HepG2 (cell line): ENCODE data around the gene POGLUT2. TPM values are rescaled to one million over a fixed set of nuclear protein-coding genes. Genes with fewer than 3 reads are reported as not detected.

Source experiments
- BCL6 ChIP-seq: IDR thresholded peaks from 2 replicates; pipeline ENCODE4 v1.6.1; 2016; ENCODE audit warnings: missing genetic modification reagents, missing compliant biosample characterization
- HMG20A ChIP-seq: IDR thresholded peaks from 2 replicates; pipeline ENCODE4 v1.6.1; 2016; ENCODE audit warnings: borderline replicate concordance
- KIAA2018 ChIP-seq: sonication (generic); formaldehyde crosslinking; IDR thresholded peaks from 2 replicates; pipeline ENCODE4 v1.5.0; 2020; ENCODE audit warnings: mild to moderate bottlenecking, missing genetic modification reagents, borderline replicate concordance
- KLF15 ChIP-seq: sonication (generic); formaldehyde crosslinking; IDR thresholded peaks from 2 replicates; pipeline ENCODE4 v1.8.1; 2023; ENCODE audit warnings: borderline replicate concordance, mild to moderate bottlenecking, inconsistent platforms, missing genetic modification reagents, mixed read lengths
- MIER2 ChIP-seq: IDR thresholded peaks from 2 replicates; pipeline ENCODE4 v1.6.1; 2016; ENCODE audit warnings: missing biosample characterization, missing genetic modification reagents
- MLLT10 ChIP-seq: sonication (generic); formaldehyde crosslinking; IDR thresholded peaks from 2 replicates; pipeline ENCODE4 v1.4.0; 2020; ENCODE audit warnings: missing genetic modification reagents
- NFE2 ChIP-seq: sonication (generic); formaldehyde crosslinking; IDR thresholded peaks from 2 replicates; pipeline ENCODE4 v1.4.0; 2020; ENCODE audit warnings: missing genetic modification reagents
- SMYD3 ChIP-seq: sonication (generic); formaldehyde crosslinking; IDR thresholded peaks from 2 replicates; pipeline ENCODE4 v1.8.1; 2023; ENCODE audit warnings: mild to moderate bottlenecking, missing genetic modification reagents
- TEF ChIP-seq: sonication (generic); formaldehyde crosslinking; IDR thresholded peaks from 2 replicates; pipeline ENCODE4 v1.5.0; 2020; ENCODE audit warnings: missing genetic modification reagents
- ZBTB20 ChIP-seq: sonication (generic); formaldehyde crosslinking; IDR thresholded peaks from 2 replicates; pipeline ENCODE4 v1.8.1; 2023; ENCODE audit warnings: missing genetic modification reagents, low read depth, mild to moderate bottlenecking, borderline replicate concordance
- ZMAT3 ChIP-seq: sonication (generic); formaldehyde crosslinking; conservative IDR thresholded peaks from 2 replicates; pipeline ENCODE4 v1.7.0; 2021; ENCODE audit warnings: missing genetic modification reagents
- ZNF234 ChIP-seq: sonication (generic); formaldehyde crosslinking; conservative IDR thresholded peaks from 2 replicates; pipeline ENCODE4 v1.5.1; 2020; ENCODE audit warnings: mild to moderate bottlenecking, missing genetic modification reagents
- ZNF256 ChIP-seq: sonication (generic); formaldehyde crosslinking; conservative IDR thresholded peaks from 2 replicates; pipeline ENCODE4 v1.4.0; 2020; ENCODE audit warnings: missing genetic modification reagents
- polyA plus RNA-seq, 8 experiments: library from polyadenylated mRNA; depleted of rRNA in 3 of 8; stranded (reverse) in 7 of 8; unstranded in 1 of 8; fragments of >200 nt; fragmentation: Illumina TruSeq in 4 of 8; extraction: Trizol in 4 of 8; gene quantifications; 2 replicates each; pipeline versions ENCODE4 v1.2.1 to v1.2.3, GENCODE V29; 2011 to 2016; ENCODE audit warnings: low read depth in 4 of 8, missing spikeins in 1 of 8, mixed read lengths in 1 of 8; ENCODE audit not compliant: insufficient read depth in 1 of 8
- total RNA-seq, 5 experiments: library from RNA; depleted of rRNA; stranded (reverse); fragments of >200 nt; fragmentation: Illumina TruSeq; extraction: Trizol; gene quantifications; 2 replicates each; pipeline ENCODE4 v1.2.3, GENCODE V29; 2016; ENCODE audit warnings: low read depth in 1 of 5
- TF ChIP-seq, protein P1 (sequence below): sonication (generic); formaldehyde crosslinking; IDR thresholded peaks from 2 replicates; pipeline ENCODE4 v1.4.0; 2020; ENCODE audit warnings: missing genetic modification reagents
- TF ChIP-seq, protein P2 (sequence below): sonication (generic); formaldehyde crosslinking; IDR thresholded peaks from 2 replicates; pipeline ENCODE4 v1.8.0; 2022; ENCODE audit warnings: mild to moderate bottlenecking, missing genetic modification reagents, borderline replicate concordance

POGLUT2 gene
- total and polyA plus RNA-seq, 2 of the 13 experiments (the other 11 are each of a cell fraction or from before 2014, with no cell fraction given) = 18.0 to 26.1 TPM

DNA sequence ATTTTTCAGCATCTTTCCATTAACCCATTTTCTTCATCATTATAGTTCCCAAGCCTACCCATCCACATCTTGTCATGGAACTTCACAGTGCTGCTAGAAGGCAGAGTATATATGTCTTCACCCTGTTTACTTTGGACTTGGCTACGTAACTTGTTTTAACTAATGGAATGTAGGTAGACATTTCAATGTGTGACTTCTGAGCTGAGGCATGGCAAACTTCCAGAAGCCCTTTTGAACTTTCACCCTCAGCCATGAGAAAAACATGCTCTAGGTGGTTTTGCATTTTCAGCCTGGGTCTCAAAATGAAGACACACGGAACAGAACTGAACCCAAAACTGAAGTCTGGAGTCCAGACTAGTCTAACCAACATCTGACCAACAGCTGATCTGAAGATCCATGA is 28.3 kb downstream of the POGLUT2 start (continued):
- TF ChIP-seq, protein P1, sequence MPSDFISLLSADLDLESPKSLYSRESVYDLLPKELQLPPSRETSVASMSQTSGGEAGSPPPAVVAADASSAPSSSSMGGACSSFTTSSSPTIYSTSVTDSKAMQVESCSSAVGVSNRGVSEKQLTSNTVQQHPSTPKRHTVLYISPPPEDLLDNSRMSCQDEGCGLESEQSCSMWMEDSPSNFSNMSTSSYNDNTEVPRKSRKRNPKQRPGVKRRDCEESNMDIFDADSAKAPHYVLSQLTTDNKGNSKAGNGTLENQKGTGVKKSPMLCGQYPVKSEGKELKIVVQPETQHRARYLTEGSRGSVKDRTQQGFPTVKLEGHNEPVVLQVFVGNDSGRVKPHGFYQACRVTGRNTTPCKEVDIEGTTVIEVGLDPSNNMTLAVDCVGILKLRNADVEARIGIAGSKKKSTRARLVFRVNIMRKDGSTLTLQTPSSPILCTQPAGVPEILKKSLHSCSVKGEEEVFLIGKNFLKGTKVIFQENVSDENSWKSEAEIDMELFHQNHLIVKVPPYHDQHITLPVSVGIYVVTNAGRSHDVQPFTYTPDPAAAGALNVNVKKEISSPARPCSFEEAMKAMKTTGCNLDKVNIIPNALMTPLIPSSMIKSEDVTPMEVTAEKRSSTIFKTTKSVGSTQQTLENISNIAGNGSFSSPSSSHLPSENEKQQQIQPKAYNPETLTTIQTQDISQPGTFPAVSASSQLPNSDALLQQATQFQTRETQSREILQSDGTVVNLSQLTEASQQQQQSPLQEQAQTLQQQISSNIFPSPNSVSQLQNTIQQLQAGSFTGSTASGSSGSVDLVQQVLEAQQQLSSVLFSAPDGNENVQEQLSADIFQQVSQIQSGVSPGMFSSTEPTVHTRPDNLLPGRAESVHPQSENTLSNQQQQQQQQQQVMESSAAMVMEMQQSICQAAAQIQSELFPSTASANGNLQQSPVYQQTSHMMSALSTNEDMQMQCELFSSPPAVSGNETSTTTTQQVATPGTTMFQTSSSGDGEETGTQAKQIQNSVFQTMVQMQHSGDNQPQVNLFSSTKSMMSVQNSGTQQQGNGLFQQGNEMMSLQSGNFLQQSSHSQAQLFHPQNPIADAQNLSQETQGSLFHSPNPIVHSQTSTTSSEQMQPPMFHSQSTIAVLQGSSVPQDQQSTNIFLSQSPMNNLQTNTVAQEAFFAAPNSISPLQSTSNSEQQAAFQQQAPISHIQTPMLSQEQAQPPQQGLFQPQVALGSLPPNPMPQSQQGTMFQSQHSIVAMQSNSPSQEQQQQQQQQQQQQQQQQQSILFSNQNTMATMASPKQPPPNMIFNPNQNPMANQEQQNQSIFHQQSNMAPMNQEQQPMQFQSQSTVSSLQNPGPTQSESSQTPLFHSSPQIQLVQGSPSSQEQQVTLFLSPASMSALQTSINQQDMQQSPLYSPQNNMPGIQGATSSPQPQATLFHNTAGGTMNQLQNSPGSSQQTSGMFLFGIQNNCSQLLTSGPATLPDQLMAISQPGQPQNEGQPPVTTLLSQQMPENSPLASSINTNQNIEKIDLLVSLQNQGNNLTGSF (CRISPR knock-in tag) = no peak
- TF ChIP-seq ZMAT3 (CRISPR knock-in tag) (no peak), KIAA2018 (CRISPR knock-in tag) (no peak), ZNF234 (CRISPR knock-in tag) (no peak), HMG20A (CRISPR knock-in tag) (peak; percentile 48; the same call in 1 of the 2 replicates), ZNF256 (CRISPR knock-in tag) (no peak), TEF (CRISPR knock-in tag) (no peak), ZBTB20 (CRISPR knock-in tag) (no peak; the same call in 1 of the 2 replicates), SMYD3 (no peak), BCL6 (CRISPR knock-in tag) (peak; percentile 72), KLF15 (CRISPR knock-in tag) (no peak), MLLT10 (CRISPR knock-in tag) (no peak), NFE2 (no peak), MIER2 (CRISPR knock-in tag) (0 out of 2 replicates have a peak, but pooled peaks have one; percentile 10)
- TF ChIP-seq, protein P2, sequence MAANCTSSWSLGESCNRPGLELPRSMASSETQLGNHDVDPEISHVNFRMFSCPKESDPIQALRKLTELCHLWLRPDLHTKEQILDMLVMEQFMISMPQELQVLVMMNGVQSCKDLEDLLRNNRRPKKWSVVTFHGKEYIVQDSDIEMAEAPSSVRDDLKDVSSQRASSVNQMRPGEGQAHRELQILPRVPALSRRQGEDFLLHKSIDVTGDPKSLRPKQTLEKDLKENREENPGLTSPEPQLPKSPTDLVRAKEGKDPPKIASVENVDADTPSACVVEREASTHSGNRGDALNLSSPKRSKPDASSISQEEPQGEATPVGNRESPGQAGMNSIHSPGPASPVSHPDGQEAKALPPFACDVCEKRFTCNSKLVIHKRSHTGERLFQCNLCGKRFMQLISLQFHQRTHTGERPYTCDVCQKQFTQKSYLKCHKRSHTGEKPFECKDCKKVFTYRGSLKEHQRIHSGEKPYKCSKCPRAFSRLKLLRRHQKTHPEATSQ (CRISPR knock-in tag) = no peak
